ENCODE data around the gene SELENOI. TPM values are rescaled to one million over a fixed set of nuclear protein-coding genes. Genes with fewer than 3 reads are reported as not detected.

SELENOI gene
- total RNA-seq, 4 donors from 2014 or later, result 8.3 to 26.3 (median 14.0) TPM

- ATAC-seq (ENCODE audit: low FRiP score), result no peak
- no peak for DNase-seq (ENCODE audit: low spot score)
- no peak for TF ChIP-seq CTCF (IDR thresholded peaks at IDR 0.05)
Observed at GRCh38 chr2:26438926-26439325, 93.0 kb downstream of the SELENOI start.

GRCh38 chr2:26442301-26442700 is 96.4 kb downstream of the SELENOI start:
- no peak for ATAC-seq (ENCODE audit: low FRiP score)
- DNase-seq (ENCODE audit: low spot score), result no peak
- no peak for TF ChIP-seq CTCF (IDR thresholded peaks at IDR 0.05)

- no peak for TF ChIP-seq CTCF (IDR thresholded peaks at IDR 0.05)
- ATAC-seq (ENCODE audit: low FRiP score) (no peak), DNase-seq (ENCODE audit: low spot score) (no peak)
Observed at GRCh38 chr2:26442707-26443106, 96.8 kb downstream of the SELENOI start.

- ATAC-seq (ENCODE audit: low FRiP score) (no peak), DNase-seq (ENCODE audit: low spot score) (no peak)
- no peak for TF ChIP-seq CTCF (IDR thresholded peaks at IDR 0.05)
Observed at GRCh38 chr2:26444236-26444635, 98.3 kb downstream of the SELENOI start.

Other genes with a start within 250 kb of the SELENOI start
- 1 to 10 TPM; 1.0 to 3.3 (median 2.0) TPM for gene GAREM2, start 173.1 kb upstream of the SELENOI start, total RNA-seq
- 100 to 1,000 TPM; 144 to 196 (median 159) TPM for gene HADHA, start 101.5 kb upstream of the SELENOI start, total RNA-seq
- gene HADHB, start 101.2 kb upstream of the SELENOI start, total RNA-seq, result 100 to 1,000 TPM; 130 to 213 (median 167) TPM
- gene ADGRF3, start 646 bp downstream of the SELENOI start, total RNA-seq, result under 1 TPM in 1 of 4 donors, not detected in 3; 0.09 TPM
- gene DRC1, start 55.8 kb downstream of the SELENOI start, total RNA-seq, result not detected
- gene OTOF, start 132.0 kb downstream of the SELENOI start, total RNA-seq, result under 1 TPM in 1 of 4 donors, not detected in 3; 0.06 TPM